Endothelial cell of umbilical vein (primary cell): ENCODE data around the gene SDHC. TPM values are rescaled to one million over a fixed set of nuclear protein-coding genes. Genes with fewer than 3 reads are reported as not detected.
"Not testable (repeated sequence)": the region's sequence is repeated elsewhere in the genome, so short reads cannot be mapped to it uniquely, and the experiment has no call there.

Experiments used
- BruUV-seq: library from RNA; stranded (reverse); fragments of 400-500 nt; replicated peaks from 2 replicates; lab custom pipeline; 2021; lab: Mats Ljungman, UMichigan
- CTCF ChIA-PET: fragments of 300-600, 350-600 bp; sonication (Branson Sonifier 250); formaldehyde crosslinking; loops from one replicate; lab custom pipeline; 2021; ENCODE audit warnings: antibody characterized with exemption, inconsistent platforms; lab: Charles Lee
- POLR2A ChIA-PET: fragments of 300-600, 350-600 bp; sonication (Branson Sonifier 250); formaldehyde crosslinking; loops from one replicate; lab custom pipeline; 2021; ENCODE audit warnings: antibody characterized with exemption, inconsistent platforms; lab: Charles Lee
- DNase-seq: peaks from one replicate; pipeline ENCODE4 v3.0.0-alpha.2; 2011; ENCODE audit warnings: low read depth, low spot score
- FAIRE-seq: peaks from 2 replicates; lab custom pipeline; 2011; peaks lifted over from hg19 to GRCh38; lab: Jason Lieb, UNC
- H2AFZ ChIP-seq: 2 replicates; pipeline ENCODE4 v1.6.0; 2012; ENCODE audit warnings: low read depth, low read length, control low read depth, inconsistent platforms
- H3K27ac ChIP-seq: 2 replicates; pipeline ENCODE4 v1.5.1; 2011; ENCODE audit warnings: low read depth, mild to moderate bottlenecking, control low read depth, low read length, moderate library complexity; ENCODE audit not compliant: insufficient read depth
- H3K27me3 ChIP-seq, 2 experiments: 2 replicates each; pipeline versions ENCODE4 v1.6.0 to v1.6.1; 2011; ENCODE audit warnings: low read length in 2 of 2, mixed read lengths in 1 of 2; ENCODE audit not compliant: control insufficient read depth in 2 of 2, insufficient read depth in 2 of 2
- H3K36me3 ChIP-seq, 2 experiments: 2 replicates in 1 of 2; 3 replicates in 1 of 2; pipeline ENCODE4 v1.5.1; 2011; ENCODE audit warnings: low read length in 2 of 2, mild to moderate bottlenecking in 1 of 2, moderate library complexity in 1 of 2; ENCODE audit not compliant: control insufficient read depth in 2 of 2, insufficient read depth in 2 of 2; ENCODE audit errors: extremely low read depth in 1 of 2
- H3K4me1 ChIP-seq: 3 replicates; pipeline ENCODE4 v1.5.1; 2011; ENCODE audit warnings: mild to moderate bottlenecking, low read length; ENCODE audit not compliant: control insufficient read depth, insufficient read depth; ENCODE audit errors: extremely low read depth
- H3K4me2 ChIP-seq: 2 replicates; pipeline ENCODE4 v1.6.1; 2011; ENCODE audit warnings: low read length, control low read depth, mixed read lengths; ENCODE audit not compliant: insufficient read depth
- H3K4me3 ChIP-seq, 3 experiments: fragments of 200-600 bp in 1 of 3; sonication (generic), shearing (Covaris generic) in 1 of 3; replicated peaks in 1 of 3; 2 replicates each; pipeline ENCODE4 v1.5.1; 2011 to 2016; ENCODE audit warnings: control low read depth in 3 of 3, low read length in 3 of 3, mild to moderate bottlenecking in 2 of 3, inconsistent platforms in 1 of 3, low read depth in 1 of 3, moderate library complexity in 1 of 3; ENCODE audit not compliant: insufficient read depth in 1 of 3
- H3K79me2 ChIP-seq: 2 replicates; pipeline ENCODE4 v1.6.0; 2012; ENCODE audit warnings: low read length, inconsistent platforms; ENCODE audit not compliant: control insufficient read depth, insufficient read depth
- H3K9ac ChIP-seq: replicated peaks from 2 replicates; pipeline ENCODE3; 2011; ENCODE audit warnings: low read length, control low read depth; ENCODE audit not compliant: insufficient read depth; ENCODE audit errors: extremely low read depth
- H3K9me1 ChIP-seq: replicated peaks from 3 replicates; pipeline ENCODE4 v1.6.0; 2011; ENCODE audit warnings: mild to moderate bottlenecking, low read length; ENCODE audit not compliant: control insufficient read depth, insufficient read depth; ENCODE audit errors: extremely low read depth
- H3K9me3 ChIP-seq: replicated peaks from 2 replicates; pipeline ENCODE4 v1.5.1; 2012; ENCODE audit warnings: low read length, inconsistent platforms; ENCODE audit not compliant: control insufficient read depth, insufficient read depth
- H4K20me1 ChIP-seq: replicated peaks from 2 replicates; pipeline ENCODE3; 2011; ENCODE audit warnings: mild to moderate bottlenecking, low read length; ENCODE audit not compliant: control insufficient read depth, insufficient read depth; ENCODE audit errors: extremely low read depth
- CTCF ChIP-seq, 2 donors: IDR thresholded peaks; 1 replicate in 1 of 2; 2 replicates in 1 of 2; pipeline ENCODE4 v1.5.1; 2011; ENCODE audit warnings: low read length in 2 of 2, mild to moderate bottlenecking in 2 of 2, moderate library complexity in 2 of 2, control low read depth in 1 of 2, inconsistent platforms in 1 of 2, low read depth in 1 of 2; ENCODE audit not compliant: insufficient read depth in 1 of 2; ENCODE audit errors: extremely low read depth in 1 of 2
- EZH2 ChIP-seq: IDR thresholded peaks from 2 replicates; pipeline ENCODE4 v1.6.1; 2012; ENCODE audit warnings: borderline replicate concordance, low read depth, mild to moderate bottlenecking, moderate library complexity, low read length, inconsistent platforms; ENCODE audit not compliant: severe bottlenecking
- FOS ChIP-seq: IDR thresholded peaks from 2 replicates; pipeline ENCODE4 v1.6.1; 2011; ENCODE audit warnings: mild to moderate bottlenecking, low read length, moderate library complexity, borderline replicate concordance; ENCODE audit not compliant: insufficient read depth
- GATA2 ChIP-seq: IDR thresholded peaks from 2 replicates; pipeline ENCODE4 v1.7.0; 2011; ENCODE audit warnings: low read depth, mild to moderate bottlenecking, moderate library complexity, mixed read lengths, low read length; ENCODE audit not compliant: insufficient read length, insufficient read depth
- JUN ChIP-seq: IDR thresholded peaks from 2 replicates; pipeline ENCODE4 v1.6.1; 2011; ENCODE audit warnings: borderline replicate concordance, low read depth; ENCODE audit not compliant: insufficient read length, insufficient read depth
- MYC ChIP-seq: IDR thresholded peaks from one replicate; pipeline ENCODE4 v1.6.1; 2011; ENCODE audit warnings: mild to moderate bottlenecking, low read depth, low read length
- POLR2A ChIP-seq: IDR thresholded peaks from 2 replicates; pipeline ENCODE4 v1.6.1; 2012; ENCODE audit warnings: low read depth, mild to moderate bottlenecking, control low read depth, low read length
- POLR2AphosphoS5 ChIP-seq: IDR thresholded peaks from 2 replicates; pipeline ENCODE4 v1.6.1; 2012; ENCODE audit warnings: low read depth, mild to moderate bottlenecking, control low read depth, low read length, moderate library complexity; ENCODE audit not compliant: insufficient read depth
- dilution Hi-C: fragments of 300-500 bp; cut with MboI; formaldehyde crosslinking; loops from one replicate; pipeline ENCODE4 v1.15.0; 2019; ENCODE audit warnings: low sequenced_read_pairs; ENCODE audit not compliant: extremely low pct_ligation_motif_present
- intact Hi-C: fragments of 100-400 bp; cut with micrococcal nuclease; formaldehyde crosslinking; loops from one replicate; pipeline ENCODE4 v1.10.0; 2022
- polyA plus RNA-seq, 4 experiments: library from polyadenylated mRNA; depleted of rRNA in 3 of 4; stranded (reverse) in 3 of 4; unstranded in 1 of 4; fragments of >200 nt; gene quantifications; 2 replicates each; pipeline versions ENCODE4 v1.2.1 to v1.2.3, GENCODE V29; 2011 to 2012; ENCODE audit warnings: missing spikeins in 1 of 4
- total RNA-seq: library from RNA; stranded (reverse); gene quantifications from 2 replicates; pipeline ENCODE4 v1.2.3, GENCODE V29; 2021
- TF ChIP-seq, protein P1 (sequence below): IDR thresholded peaks from 2 replicates; pipeline ENCODE4 v1.6.1; 2011; ENCODE audit not compliant: insufficient read depth, insufficient read length

The SDHC gene
- total and polyA plus RNA-seq, 2 donors (not counting 3 experiments of a cell fraction or from before 2014, with no cell fraction given) = 148 to 279 TPM

- BruUV-seq = no TSS peak
- dilution Hi-C loops = no loop called here
- DNase-seq (no peak), FAIRE-seq (no peak)
- Histone ChIP-seq H3K27me3 (no peaks in the 10 kb centered on the region), H3K36me3 (no peaks in the 10 kb centered on the region), H3K79me2 (no peaks in the 10 kb centered on the region), H4K20me1 (no peaks in the 10 kb centered on the region), H3K4me3 (no peak overlapping the region), H3K4me1 (peaks cover 3% of the 10 kb centered on the region), H3K9me3 (no peaks in the 10 kb centered on the region), H3K27ac (no peak overlapping the region), H3K9ac (no peak overlapping the region), H2AFZ (no peak overlapping the region), H3K9me1 (no peaks in the 10 kb centered on the region), H3K4me2 (no peak overlapping the region)
- intact Hi-C loops = loop anchor here (10.0 kb wide), 1 partner anchor 53 kb away; no protein-coding TSS in a partner anchor
- CTCF ChIA-PET = no interaction called here
- TF ChIP-seq FOS = no peak
- no peak for TF ChIP-seq GATA2
- POLR2A ChIA-PET = interaction anchor here (0.7 kb wide), 1 partner anchor 9 kb away, joined by 4 read pairs; no protein-coding TSS in a partner anchor
Measured at GRCh38 chr1:161391611-161392010, 77.4 kb downstream of the SDHC start.

DNA sequence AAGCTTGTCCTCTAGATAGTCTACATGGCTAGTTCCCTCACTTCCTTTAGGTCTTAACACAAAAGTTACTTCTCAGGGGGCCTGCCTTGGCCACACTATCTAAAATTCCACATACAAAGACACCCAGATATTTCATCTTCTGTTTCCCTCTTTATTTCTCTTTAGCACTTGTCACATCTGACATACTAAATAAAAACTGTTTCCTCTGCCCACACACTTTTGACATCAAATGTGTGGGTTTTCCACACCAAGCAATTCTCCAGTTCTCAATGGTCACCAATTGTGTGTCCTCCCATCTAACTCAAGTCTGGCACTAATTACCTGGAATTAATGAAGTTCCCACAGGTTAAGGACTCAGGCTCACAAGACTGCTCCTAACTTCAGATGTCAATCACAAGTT lies 79.0 kb downstream of the SDHC start:
- DNase-seq (no peak), FAIRE-seq (no peak)
- Histone ChIP-seq H3K79me2 (no peaks in the 10 kb centered on the region), H2AFZ (no peak overlapping the region), H3K9me3 (no peaks in the 10 kb centered on the region), H3K4me3 (no peak overlapping the region), H3K36me3 (no peaks in the 10 kb centered on the region), H4K20me1 (no peaks in the 10 kb centered on the region), H3K27ac (no peak overlapping the region), H3K27me3 (no peaks in the 10 kb centered on the region), H3K9me1 (no peaks in the 10 kb centered on the region), H3K9ac (no peak overlapping the region), H3K4me2 (no peak overlapping the region), H3K4me1 (peaks cover 3% of the 10 kb centered on the region)
- dilution Hi-C loops = no loop called here
- ChIA-PET POLR2A (no interaction called here), CTCF (no interaction called here)
- no TSS peak for BruUV-seq
- TF ChIP-seq GATA2 (no peak), POLR2AphosphoS5 (no peak), JUN (no peak), MYC (no peak), EZH2 (no peak), CTCF (IDR thresholded peaks at IDR 0.05; ENCODE audit: extremely low read depth in 1 of 2, insufficient read depth in 1 of 2, low read depth in 1 of 2, low read length in 2 of 2) (no peak), FOS (no peak), POLR2A (no peak)
- TF ChIP-seq, protein P1, sequence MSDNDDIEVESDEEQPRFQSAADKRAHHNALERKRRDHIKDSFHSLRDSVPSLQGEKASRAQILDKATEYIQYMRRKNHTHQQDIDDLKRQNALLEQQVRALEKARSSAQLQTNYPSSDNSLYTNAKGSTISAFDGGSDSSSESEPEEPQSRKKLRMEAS = no peak
- intact Hi-C loops = loop anchor here (10.0 kb wide), 1 partner anchor 52 kb away; no protein-coding TSS in a partner anchor

- H3K27ac ChIP-seq, H3K9ac ChIP-seq, H3K36me3 ChIP-seq, H3K79me2 ChIP-seq, H3K4me1 ChIP-seq, FAIRE-seq, H3K9me3 ChIP-seq, BruUV-seq, DNase-seq, H3K9me1 ChIP-seq, POLR2A ChIA-PET, dilution Hi-C loops, H3K4me2 ChIP-seq, H4K20me1 ChIP-seq, H3K27me3 ChIP-seq, H2AFZ ChIP-seq, CTCF ChIA-PET, H3K4me3 ChIP-seq: not testable (repeated sequence)
- intact Hi-C loops = loop anchor here (10.0 kb wide), 1 partner anchor 48 kb away; no protein-coding TSS in a partner anchor
Measured at GRCh38 chr1:161397038-161397437, 82.9 kb downstream of the SDHC start.
